ENCODE data around the gene AOC1. TPM values are rescaled to one million over a fixed set of nuclear protein-coding genes. Genes with fewer than 3 reads are reported as not detected.

Gene AOC1
- total RNA-seq, 1 experiment from 2014 or later, result not detected

GRCh38 chr7:150828384-150828783, 23.9 kb upstream of the AOC1 start:
- no peak for DNase-seq
- Histone ChIP-seq H3K9me3 (no peaks in the 10 kb centered on the region), H3K36me3 (no peaks in the 10 kb centered on the region), H3K4me3 (no peak overlapping the region), H3K27me3 (no peaks in the 10 kb centered on the region)

GRCh38 chr7:150829426-150829825, 22.9 kb upstream of the AOC1 start:
- Histone ChIP-seq H3K4me3 (no peak overlapping the region), H3K36me3 (no peaks in the 10 kb centered on the region), H3K9me3 (no peaks in the 10 kb centered on the region), H3K27me3 (no peaks in the 10 kb centered on the region)
- no peak for DNase-seq

GRCh38 chr7:150830937-150831336, 21.4 kb upstream of the AOC1 start:
- no peaks in the 10 kb centered on the region for H3K9me3 ChIP-seq
- H3K36me3 ChIP-seq, result no peaks in the 10 kb centered on the region
- no peak for DNase-seq
- no peaks in the 10 kb centered on the region for H3K27me3 ChIP-seq
- no peak overlapping the region for H3K4me3 ChIP-seq

GRCh38 chr7:150831851-150832250, 20.5 kb upstream of the AOC1 start:
- DNase-seq, result no peak
- Histone ChIP-seq H3K9me3 (no peaks in the 10 kb centered on the region), H3K4me3 (no peak overlapping the region), H3K27me3 (no peaks in the 10 kb centered on the region), H3K36me3 (no peaks in the 10 kb centered on the region)

- no peak for DNase-seq
- Histone ChIP-seq H3K36me3 (no peaks in the 10 kb centered on the region), H3K27me3 (no peaks in the 10 kb centered on the region), H3K4me3 (no peak overlapping the region), H3K9me3 (no peaks in the 10 kb centered on the region)
Measured at GRCh38 chr7:150835019-150835418, 17.3 kb upstream of the AOC1 start.

- Histone ChIP-seq H3K9me3 (no peaks in the 10 kb centered on the region), H3K4me3 (no peak overlapping the region), H3K36me3 (no peaks in the 10 kb centered on the region), H3K27me3 (no peaks in the 10 kb centered on the region)
- no peak for DNase-seq
Measured at GRCh38 chr7:150835702-150836280, 16.5 kb upstream of the AOC1 start.

GRCh38 chr7:150838965-150839650, 13.2 kb upstream of the AOC1 start:
- DNase-seq, result peak; percentile 11
- H3K4me3 ChIP-seq, result no peak overlapping the region
- no peaks in the 10 kb centered on the region for H3K27me3 ChIP-seq
- H3K9me3 ChIP-seq, result no peaks in the 10 kb centered on the region
- no peaks in the 10 kb centered on the region for H3K36me3 ChIP-seq

- Histone ChIP-seq H3K27me3 (no peaks in the 10 kb centered on the region), H3K4me3 (no peak overlapping the region), H3K36me3 (no peaks in the 10 kb centered on the region), H3K9me3 (no peaks in the 10 kb centered on the region)
- no peak for DNase-seq
Measured at GRCh38 chr7:150842018-150842417, 10.3 kb upstream of the AOC1 start.

- no peak for DNase-seq
- Histone ChIP-seq H3K36me3 (no peaks in the 10 kb centered on the region), H3K4me3 (no peak overlapping the region), H3K27me3 (no peaks in the 10 kb centered on the region), H3K9me3 (no peaks in the 10 kb centered on the region)
Measured at GRCh38 chr7:150842716-150843115, 9.6 kb upstream of the AOC1 start.

GRCh38 chr7:150845421-150845861, 6.9 kb upstream of the AOC1 start:
- peak; percentile 18 for DNase-seq
- Histone ChIP-seq H3K4me3 (no peak overlapping the region), H3K27me3 (no peaks in the 10 kb centered on the region), H3K36me3 (no peaks in the 10 kb centered on the region), H3K9me3 (no peaks in the 10 kb centered on the region)

GRCh38 chr7:150846291-150847115, 5.8 kb upstream of the AOC1 start:
- Histone ChIP-seq H3K36me3 (no peaks in the 10 kb centered on the region), H3K27me3 (no peaks in the 10 kb centered on the region), H3K4me3 (no peak overlapping the region), H3K9me3 (no peaks in the 10 kb centered on the region)
- DNase-seq, result no peak

- no peaks in the 10 kb centered on the region for H3K9me3 ChIP-seq
- H3K4me3 ChIP-seq, result no peak overlapping the region
- no peaks in the 10 kb centered on the region for H3K27me3 ChIP-seq
- H3K36me3 ChIP-seq, result no peaks in the 10 kb centered on the region
- DNase-seq, result no peak
Measured at GRCh38 chr7:150847536-150847935, 4.8 kb upstream of the AOC1 start.

- H3K36me3 ChIP-seq, result no peaks in the 10 kb centered on the region
Measured at GRCh38 chr7:150848111-150848510, 4.2 kb upstream of the AOC1 start.

GRCh38 chr7:150848561-150849115, 3.7 kb upstream of the AOC1 start:
- Histone ChIP-seq H3K36me3 (no peaks in the 10 kb centered on the region), H3K27me3 (no peaks in the 10 kb centered on the region), H3K4me3 (no peak overlapping the region), H3K9me3 (no peaks in the 10 kb centered on the region)
- no peak for DNase-seq

More at GRCh38 chr7:150848111-150848510, 4.2 kb upstream of the AOC1 start:
- no peak for DNase-seq
- Histone ChIP-seq H3K9me3 (no peaks in the 10 kb centered on the region), H3K4me3 (no peak overlapping the region), H3K27me3 (no peaks in the 10 kb centered on the region)

GRCh38 chr7:150849204-150849775, 3.0 kb upstream of the AOC1 start:
- H3K4me3 ChIP-seq, result no peak overlapping the region

GRCh38 chr7:150850273-150850672, 2.0 kb upstream of the AOC1 start:
- Histone ChIP-seq H3K4me3 (no peak overlapping the region), H3K9me3 (no peaks in the 10 kb centered on the region), H3K36me3 (no peaks in the 10 kb centered on the region), H3K27me3 (no peaks in the 10 kb centered on the region)
- no peak for DNase-seq

More at GRCh38 chr7:150849204-150849775, 3.0 kb upstream of the AOC1 start:
- no peak for DNase-seq
- Histone ChIP-seq H3K9me3 (no peaks in the 10 kb centered on the region), H3K27me3 (no peaks in the 10 kb centered on the region), H3K36me3 (no peaks in the 10 kb centered on the region)

Measured in MG63 (cell line).